A673 (cell line): Measurements from ENCODE around the gene ARMH3. TPM values are rescaled to one million over a fixed set of nuclear protein-coding genes. Genes with fewer than 3 reads are reported as not detected.

Source experiments
- BruUV-seq: library from RNA; stranded (reverse); fragments of 400-500 nt; replicated peaks from 2 replicates; lab custom pipeline; 2021; lab: Mats Ljungman, UMichigan
- CTCF ChIA-PET: fragments of 300-600 bp; sonication (Branson Sonifier 250); formaldehyde crosslinking; loops from one replicate; lab custom pipeline; 2022; ENCODE audit warnings: antibody characterized with exemption; lab: Charles Lee
- POLR2A ChIA-PET: fragments of 300-600 bp; sonication (Branson Sonifier 250); formaldehyde crosslinking; loops from one replicate; lab custom pipeline; 2022; ENCODE audit warnings: antibody characterized with exemption; ENCODE audit not compliant: low non-redundant PET; lab: Charles Lee
- DNase-seq: peaks from one replicate; pipeline ENCODE4 v3.0.0-alpha.2; 2015; ENCODE audit warnings: low spot score
- H3K27ac ChIP-seq: fragments of 200-600 bp; sonication (generic); 2 replicates; pipeline ENCODE4 v1.5.1; 2016; ENCODE audit warnings: mixed run types, low read depth, mild to moderate bottlenecking, mixed read lengths, antibody characterized with exemption, low read length; ENCODE audit not compliant: poor library complexity, severe bottlenecking
- H3K27me3 ChIP-seq: fragments of 200-600 bp; sonication (generic); replicated peaks from 2 replicates; pipeline ENCODE4 v1.6.1; 2017; ENCODE audit warnings: mixed run types, low read depth, mild to moderate bottlenecking, mixed read lengths, antibody characterized with exemption, low read length; ENCODE audit not compliant: insufficient read depth, poor library complexity
- H3K36me3 ChIP-seq: fragments of 200-600 bp; sonication (generic); 2 replicates; pipeline ENCODE4 v1.6.1; 2016; ENCODE audit warnings: mixed run types, mild to moderate bottlenecking, mixed read lengths, antibody characterized with exemption, low read length; ENCODE audit not compliant: insufficient read depth, poor library complexity, severe bottlenecking
- H3K4me1 ChIP-seq: fragments of 200-600 bp; sonication (generic); 2 replicates; pipeline ENCODE4 v1.6.1; 2017; ENCODE audit warnings: mixed run types, mild to moderate bottlenecking, mixed read lengths, antibody characterized with exemption, low read length; ENCODE audit not compliant: insufficient read depth, poor library complexity, severe bottlenecking
- H3K4me3 ChIP-seq: fragments of 200-600 bp; sonication (generic); 2 replicates; pipeline ENCODE4 v1.5.1; 2016; ENCODE audit warnings: low read depth, mixed run types, mild to moderate bottlenecking, mixed read lengths, low read length; ENCODE audit not compliant: poor library complexity, severe bottlenecking
- H3K9me3 ChIP-seq: fragments of 200-600 bp; sonication (generic); 2 replicates; pipeline ENCODE4 v1.6.1; 2016; ENCODE audit warnings: mixed run types, low read depth, mild to moderate bottlenecking, mixed read lengths, antibody characterized with exemption, low read length; ENCODE audit not compliant: poor library complexity, severe bottlenecking
- EZH2 ChIP-seq: fragments of 200-600 bp; sonication (generic); IDR thresholded peaks from 2 replicates; pipeline ENCODE4 v1.6.1; 2017; ENCODE audit warnings: borderline replicate concordance, low read depth, mild to moderate bottlenecking, mixed read lengths, antibody characterized with exemption, low read length; ENCODE audit not compliant: poor library complexity, severe bottlenecking
- intact Hi-C: fragments of 100-400 bp; cut with micrococcal nuclease; formaldehyde crosslinking; loops from one replicate; pipeline ENCODE4 v1.10.0; 2022; ENCODE audit not compliant: unreplicated experiment
- total RNA-seq: library from RNA; stranded (reverse); gene quantifications from 2 replicates; pipeline ENCODE4 v1.2.3, GENCODE V29; 2021
- TF ChIP-seq, protein P1 (sequence below): fragments of 300-800, 200-600 bp; sonication (generic); conservative IDR thresholded peaks from 2 replicates; pipeline ENCODE4 v1.5.1; 2017; ENCODE audit warnings: low read depth, mild to moderate bottlenecking, antibody characterized with exemption, low read length, moderate library complexity, mixed read lengths

Gene ARMH3
- total RNA-seq, 1 experiment from 2014 or later, result 17.8 TPM

DNA sequence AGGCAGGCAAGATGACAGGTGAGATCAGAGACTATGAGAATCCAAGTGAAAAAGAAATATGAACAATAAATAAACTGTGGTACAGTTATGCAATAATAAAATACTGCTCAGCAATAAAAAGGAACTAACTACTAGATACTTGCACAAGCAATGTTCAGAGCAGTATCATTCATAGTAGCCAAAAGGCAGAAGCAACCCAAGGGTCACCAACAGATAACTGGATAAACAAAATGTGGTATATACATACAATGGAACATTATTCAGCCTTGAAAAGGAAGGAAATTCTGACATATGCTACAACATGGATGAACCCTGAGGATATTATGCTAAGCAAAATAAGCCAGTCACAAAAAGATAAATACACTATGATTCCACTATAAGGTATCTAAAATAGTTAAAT is 135.4 kb downstream of the ARMH3 start:
- TF ChIP-seq, protein P1, sequence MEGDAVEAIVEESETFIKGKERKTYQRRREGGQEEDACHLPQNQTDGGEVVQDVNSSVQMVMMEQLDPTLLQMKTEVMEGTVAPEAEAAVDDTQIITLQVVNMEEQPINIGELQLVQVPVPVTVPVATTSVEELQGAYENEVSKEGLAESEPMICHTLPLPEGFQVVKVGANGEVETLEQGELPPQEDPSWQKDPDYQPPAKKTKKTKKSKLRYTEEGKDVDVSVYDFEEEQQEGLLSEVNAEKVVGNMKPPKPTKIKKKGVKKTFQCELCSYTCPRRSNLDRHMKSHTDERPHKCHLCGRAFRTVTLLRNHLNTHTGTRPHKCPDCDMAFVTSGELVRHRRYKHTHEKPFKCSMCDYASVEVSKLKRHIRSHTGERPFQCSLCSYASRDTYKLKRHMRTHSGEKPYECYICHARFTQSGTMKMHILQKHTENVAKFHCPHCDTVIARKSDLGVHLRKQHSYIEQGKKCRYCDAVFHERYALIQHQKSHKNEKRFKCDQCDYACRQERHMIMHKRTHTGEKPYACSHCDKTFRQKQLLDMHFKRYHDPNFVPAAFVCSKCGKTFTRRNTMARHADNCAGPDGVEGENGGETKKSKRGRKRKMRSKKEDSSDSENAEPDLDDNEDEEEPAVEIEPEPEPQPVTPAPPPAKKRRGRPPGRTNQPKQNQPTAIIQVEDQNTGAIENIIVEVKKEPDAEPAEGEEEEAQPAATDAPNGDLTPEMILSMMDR, result no peak
- TF ChIP-seq EZH2, result no peak
- BruUV-seq, result no TSS peak
- no peak for DNase-seq
- no peaks in the 10 kb centered on the region for H3K4me1 ChIP-seq
- POLR2A ChIA-PET, result no interaction called here
- H3K27me3 ChIP-seq, result no peaks in the 10 kb centered on the region
- no peak overlapping the region for H3K4me3 ChIP-seq
- no peak overlapping the region for H3K27ac ChIP-seq
- H3K9me3 ChIP-seq, result no peaks in the 10 kb centered on the region
- intact Hi-C loops, result no loop called here
- CTCF ChIA-PET, result no interaction called here
- H3K36me3 ChIP-seq, result no peaks in the 10 kb centered on the region

DNA sequence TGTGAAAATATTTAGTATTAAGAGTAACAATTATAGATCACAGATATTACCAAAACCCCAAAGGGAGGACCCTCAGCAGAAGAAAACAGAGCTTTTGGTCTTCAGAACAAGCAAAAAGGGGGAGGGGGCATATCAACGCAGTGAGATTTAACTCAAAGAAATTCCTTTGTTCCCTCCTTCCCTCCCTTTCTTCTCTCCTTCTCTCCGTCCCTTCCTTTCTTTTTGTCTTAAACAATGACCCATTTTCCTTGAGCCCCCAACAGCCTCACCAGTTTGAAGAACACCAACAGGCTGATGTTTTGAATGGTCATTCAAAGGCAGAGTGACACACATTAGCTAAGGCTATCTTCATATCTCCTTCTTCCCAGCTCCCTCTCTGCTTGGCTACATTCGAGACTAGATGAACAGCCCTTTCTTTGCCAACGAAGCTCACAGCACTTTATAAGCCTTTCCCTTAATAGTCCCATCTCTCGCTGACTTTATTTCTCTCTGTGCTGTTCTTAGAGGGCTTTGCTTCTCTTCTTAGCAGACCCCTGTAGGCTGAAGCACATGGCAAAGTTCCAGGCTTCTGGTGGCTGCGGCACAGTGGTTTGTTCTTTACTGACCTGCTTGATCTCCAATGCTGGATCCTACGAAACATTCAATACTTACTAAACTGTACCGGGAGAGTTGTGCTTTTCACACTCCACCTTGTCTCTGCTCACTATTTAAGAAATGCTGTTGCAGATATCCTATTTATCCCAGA is 136.8 kb downstream of the ARMH3 start:
- CTCF ChIA-PET, result interaction anchor here (1.2 kb wide), 1 partner anchor 79 kb away, joined by 3 read pairs; no protein-coding TSS in a partner anchor
- no TSS peak for BruUV-seq
- intact Hi-C loops, result no loop called here
- TF ChIP-seq, protein P1, result no peak
- no peak for TF ChIP-seq EZH2
- POLR2A ChIA-PET, result no interaction called here
- Histone ChIP-seq H3K4me1 (no peaks in the 10 kb centered on the region), H3K27me3 (no peaks in the 10 kb centered on the region), H3K9me3 (no peaks in the 10 kb centered on the region), H3K36me3 (no peaks in the 10 kb centered on the region), H3K27ac (no peak overlapping the region), H3K4me3 (no peak overlapping the region)
- DNase-seq, result no peak

DNA sequence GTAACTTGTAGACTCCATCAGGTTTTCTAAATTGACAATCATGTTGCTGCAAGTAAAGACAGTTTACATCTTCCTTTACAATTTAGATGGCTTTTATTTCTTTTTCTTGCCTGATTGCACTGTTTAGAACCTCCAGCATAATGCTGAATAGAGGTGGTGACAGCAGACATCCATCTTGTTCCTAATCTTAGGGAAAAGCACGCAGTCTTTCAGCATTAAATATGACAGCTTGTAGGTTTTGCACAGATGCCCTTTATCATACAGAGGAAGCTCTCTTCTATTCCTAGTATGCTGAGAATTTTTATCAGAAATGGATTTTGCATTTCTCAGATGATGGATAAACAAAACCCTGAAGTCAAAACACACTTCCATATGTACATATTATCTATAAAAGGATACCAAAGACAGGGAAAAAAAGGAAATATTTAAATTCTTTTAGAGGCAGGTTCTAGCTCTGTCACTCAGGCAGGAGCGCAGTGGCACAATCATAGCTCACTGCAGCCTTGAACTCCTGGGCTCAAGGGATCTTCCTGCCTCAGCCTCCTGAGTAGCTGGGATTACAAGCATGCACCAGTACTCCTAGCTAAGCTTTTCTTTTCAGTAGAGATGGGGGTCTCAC is 143.3 kb downstream of the ARMH3 start:
- no TSS peak for BruUV-seq
- H3K9me3 ChIP-seq, result no peaks in the 10 kb centered on the region
- no peak overlapping the region for H3K27ac ChIP-seq
- ChIA-PET POLR2A (no interaction called here), CTCF (no interaction called here)
- no peak for DNase-seq
- no peak for TF ChIP-seq EZH2
- TF ChIP-seq, protein P1, result no peak
- intact Hi-C loops, result no loop called here
- no peaks in the 10 kb centered on the region for H3K36me3 ChIP-seq
- H3K27me3 ChIP-seq, result no peaks in the 10 kb centered on the region
- no peak overlapping the region for H3K4me3 ChIP-seq
- H3K4me1 ChIP-seq, result no peaks in the 10 kb centered on the region
